H9 (cell line): ENCODE results near the gene ADARB2. TPM values are rescaled to one million over a fixed set of nuclear protein-coding genes. Genes with fewer than 3 reads are reported as not detected.

ENCODE experiments used
- DNase-seq: peaks from one replicate; pipeline ENCODE4 v3.0.0-alpha.2; 2017
- H2AFZ ChIP-seq: one replicate; pipeline ENCODE4 v1.6.1; 2013; ENCODE audit warnings: mild to moderate bottlenecking, low read length, control low read depth, moderate library complexity
- H2AK5ac ChIP-seq: 2 replicates; pipeline ENCODE4 v1.6.1; 2013; ENCODE audit warnings: low read length, control low read depth, mixed read lengths; ENCODE audit not compliant: insufficient read length
- H2BK120ac ChIP-seq: one replicate; pipeline ENCODE4 v1.6.1; 2013; ENCODE audit warnings: low read depth, mild to moderate bottlenecking, low read length, control low read depth, inconsistent platforms; ENCODE audit not compliant: poor library complexity, severe bottlenecking
- H2BK12ac ChIP-seq: 2 replicates; pipeline ENCODE4 v1.6.1; 2013; ENCODE audit warnings: low read length, control low read depth, mixed read lengths, low read depth; ENCODE audit not compliant: insufficient read length
- H2BK15ac ChIP-seq: 2 replicates; pipeline ENCODE4 v1.6.1; 2013; ENCODE audit warnings: low read depth, low read length, control low read depth
- H2BK20ac ChIP-seq: one replicate; pipeline ENCODE4 v1.6.1; 2013; ENCODE audit warnings: low read depth, mild to moderate bottlenecking, low read length, control low read depth, inconsistent platforms; ENCODE audit not compliant: poor library complexity, severe bottlenecking
- H2BK5ac ChIP-seq: 2 replicates; pipeline ENCODE4 v1.6.1; 2013; ENCODE audit warnings: low read length, control low read depth, mixed read lengths; ENCODE audit not compliant: insufficient read length
- H3K14ac ChIP-seq: 2 replicates; pipeline ENCODE4 v1.6.1; 2013; ENCODE audit warnings: low read length, control low read depth; ENCODE audit not compliant: insufficient read depth
- H3K18ac ChIP-seq: 2 replicates; pipeline ENCODE4 v1.6.1; 2013; ENCODE audit warnings: low read depth, mild to moderate bottlenecking, mixed read lengths, low read length, control low read depth; ENCODE audit not compliant: insufficient read length
- H3K23ac ChIP-seq: 2 replicates; pipeline ENCODE4 v1.6.1; 2013; ENCODE audit warnings: low read length, control low read depth, mixed read lengths, low read depth; ENCODE audit not compliant: insufficient read length
- H3K23me2 ChIP-seq: 2 replicates; pipeline ENCODE4 v1.6.1; 2013; ENCODE audit warnings: low read depth, mild to moderate bottlenecking, mixed read lengths, low read length, control low read depth; ENCODE audit not compliant: insufficient read length, poor library complexity, severe bottlenecking
- H3K27ac ChIP-seq: 2 replicates; pipeline ENCODE4 v1.5.1; 2013; ENCODE audit warnings: low read length, control low read depth, mixed read lengths, low read depth; ENCODE audit not compliant: insufficient read length
- H3K27me3 ChIP-seq: 2 replicates; pipeline ENCODE4 v1.6.1; 2013; ENCODE audit warnings: low read length, control low read depth, inconsistent platforms; ENCODE audit not compliant: insufficient read depth
- H3K4ac ChIP-seq: 2 replicates; pipeline ENCODE4 v1.6.1; 2013; ENCODE audit warnings: low read depth, mild to moderate bottlenecking, control low read depth, inconsistent platforms, low read length, moderate library complexity
- H3K4me1 ChIP-seq: 2 replicates; pipeline ENCODE4 v1.6.1; 2013; ENCODE audit warnings: low read length, control low read depth, inconsistent platforms; ENCODE audit not compliant: insufficient read depth
- H3K4me2 ChIP-seq: 2 replicates; pipeline ENCODE4 v1.6.1; 2013; ENCODE audit warnings: low read length, control low read depth, mixed read lengths; ENCODE audit not compliant: insufficient read length, insufficient read depth
- H3K56ac ChIP-seq: 2 replicates; pipeline ENCODE4 v1.6.1; 2013; ENCODE audit warnings: low read depth, mild to moderate bottlenecking, mixed read lengths, low read length, control low read depth; ENCODE audit not compliant: insufficient read length
- H3K79me1 ChIP-seq: 2 replicates; pipeline ENCODE4 v1.6.1; 2013; ENCODE audit warnings: low read depth, mild to moderate bottlenecking, moderate library complexity, low read length, control low read depth, inconsistent platforms; ENCODE audit not compliant: insufficient read depth, poor library complexity, severe bottlenecking
- H3K79me2 ChIP-seq: 2 replicates; pipeline ENCODE4 v1.6.1; 2013; ENCODE audit warnings: low read length, control low read depth, inconsistent platforms; ENCODE audit not compliant: insufficient read depth
- H3K9ac ChIP-seq: 2 replicates; pipeline ENCODE4 v1.6.1; 2013; ENCODE audit warnings: low read length, control low read depth, mixed read lengths; ENCODE audit not compliant: insufficient read length; ENCODE audit errors: extremely low read depth
- H3K9me3 ChIP-seq: one replicate; pipeline ENCODE4 v1.6.1; 2013; ENCODE audit warnings: low read depth, low read length, inconsistent platforms; ENCODE audit not compliant: control insufficient read depth
- H3T11ph ChIP-seq: one replicate; pipeline ENCODE4 v1.6.1; 2013; ENCODE audit warnings: mild to moderate bottlenecking, low read length, control low read depth, inconsistent platforms
- H4K20me1 ChIP-seq: one replicate; pipeline ENCODE4 v1.6.1; 2013; ENCODE audit not compliant: control insufficient read depth, insufficient read length, insufficient read depth
- H4K5ac ChIP-seq: 2 replicates; pipeline ENCODE4 v1.6.1; 2013; ENCODE audit warnings: low read depth, mild to moderate bottlenecking, mixed read lengths, low read length, control low read depth; ENCODE audit not compliant: insufficient read length
- H4K8ac ChIP-seq: replicated peaks from 2 replicates; pipeline ENCODE4 v1.6.1; 2013; ENCODE audit warnings: low read length, control low read depth, mixed read lengths, low read depth; ENCODE audit not compliant: insufficient read length
- H4K91ac ChIP-seq: 2 replicates; pipeline ENCODE4 v1.6.1; 2013; ENCODE audit warnings: low read depth, mild to moderate bottlenecking, moderate library complexity, mixed read lengths, low read length, control low read depth; ENCODE audit not compliant: insufficient read length
- H3K27ac Mint-ChIP-seq, 3 experiments: 2 replicates in 2 of 3; 3 replicates in 1 of 3; pipeline ENCODE4 v1.8.0; 2020 to 2021; ENCODE audit warnings: mixed read lengths in 3 of 3, mild to moderate bottlenecking in 1 of 3, moderate library complexity in 1 of 3
- H3K27me3 Mint-ChIP-seq: 2 replicates; pipeline ENCODE4 v1.8.0; 2021; ENCODE audit warnings: low read depth, mild to moderate bottlenecking, moderate library complexity, mixed read lengths
- H3K36me3 Mint-ChIP-seq, 3 experiments: 2 replicates in 2 of 3; 3 replicates in 1 of 3; pipeline ENCODE4 v1.8.0; 2020 to 2021; ENCODE audit warnings: low read depth in 3 of 3, mixed read lengths in 3 of 3; ENCODE audit not compliant: insufficient read depth in 1 of 3
- H3K4me1 Mint-ChIP-seq, 2 experiments: 2 replicates each; pipeline ENCODE4 v1.8.0; 2020; ENCODE audit warnings: mixed read lengths in 2 of 2
- H3K4me3 Mint-ChIP-seq, 2 experiments: 2 replicates in 1 of 2; 3 replicates in 1 of 2; pipeline ENCODE4 v1.8.0; 2020 to 2021; ENCODE audit warnings: mild to moderate bottlenecking in 2 of 2, mixed read lengths in 2 of 2, moderate library complexity in 1 of 2
- H3K9me3 Mint-ChIP-seq, 2 experiments: 2 replicates in 1 of 2; 3 replicates in 1 of 2; pipeline ENCODE4 v1.8.0; 2020; ENCODE audit warnings: mild to moderate bottlenecking in 2 of 2, mixed read lengths in 2 of 2, moderate library complexity in 1 of 2
- CTCF ChIP-seq: fragments of 200-600 bp; sonication (generic); conservative IDR thresholded peaks from 3 replicates; pipeline ENCODE4 v1.8.0; 2021; ENCODE audit warnings: antibody characterized with exemption, mild to moderate bottlenecking
- WGBS: extraction: QIAGEN DNeasy Blood & Tissue Kit; methylation state at CpG from one replicate; pipeline ENCODE4 v1.1.7; 2013; ENCODE audit warnings: missing lambda C conversion rate, low lambda C conversion rate, mixed read lengths; ENCODE audit not compliant: insufficient read length; ENCODE audit errors: extremely low coverage; 5-methylcytosine and 5-hydroxymethylcytosine counted together
- total RNA-seq: library from RNA; stranded (reverse); gene quantifications from 2 replicates; pipeline ENCODE4 v1.2.1, GENCODE V29; 2021

The ADARB2 gene
- total RNA-seq, 1 experiment from 2014 or later, result 0.87 TPM

DNA sequence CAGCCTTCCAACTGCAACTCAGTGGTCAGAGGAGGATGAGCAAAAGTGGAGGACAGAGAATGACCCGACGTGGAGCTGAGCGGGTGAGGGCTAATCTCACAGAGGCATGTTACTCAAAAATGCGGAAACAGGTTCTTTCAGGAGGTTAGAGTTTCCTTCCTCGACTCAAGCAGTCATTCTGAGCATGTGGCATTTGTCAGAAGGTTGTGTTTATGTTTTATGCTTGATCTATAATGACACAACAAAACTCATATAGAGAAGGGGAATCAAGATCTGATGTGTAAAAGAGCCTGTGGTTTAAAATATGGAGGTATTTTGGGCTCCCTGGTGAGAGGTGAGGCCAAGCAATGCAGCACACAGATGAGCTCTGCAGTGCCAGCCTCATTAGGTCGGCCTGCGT lies 311.4 kb downstream of the ADARB2 start:
- Histone ChIP-seq H3K27ac (no peak overlapping the region), H2BK120ac (no peak overlapping the region), H2BK12ac (no peak overlapping the region), H3K4me1 (no peaks in the 10 kb centered on the region), H2BK20ac (no peak overlapping the region), H2BK5ac (no peak overlapping the region), H2AFZ (no peak overlapping the region), H3K23me2 (no peaks in the 10 kb centered on the region), H3K27me3 (no peaks in the 10 kb centered on the region; the same call in 1 of the 2 replicates), H3K4ac (no peak overlapping the region), H3K18ac (no peak overlapping the region), H3K9me3 (no peaks in the 10 kb centered on the region), H3T11ph (no peak overlapping the region), H4K91ac (no peak overlapping the region), H3K79me2 (no peaks in the 10 kb centered on the region), H3K14ac (no peak overlapping the region), H4K5ac (no peak overlapping the region), H3K56ac (no peak overlapping the region), H3K23ac (no peak overlapping the region), H3K79me1 (no peaks in the 10 kb centered on the region), H4K8ac (peak overlapping the region; percentile 35), H2AK5ac (no peak overlapping the region), H3K4me2 (no peak overlapping the region), H2BK15ac (no peak overlapping the region), H4K20me1 (no peaks in the 10 kb centered on the region), H3K9ac (no peak overlapping the region)
- TF ChIP-seq CTCF, result no peak
- no peak for DNase-seq
- Mint-ChIP-seq H3K27ac (no peak overlapping the region), H3K4me1 (peaks cover 9% of the 10 kb centered on the region in 2 experiments), H3K36me3 (peaks cover 0 to 10% (median 2%) of the 10 kb centered on the region in 3 experiments; a peak in 4 of 7 replicates), H3K9me3 (peaks cover 7 to 10% of the 10 kb centered on the region in 2 experiments; a peak in 4 of 5 replicates), H3K27me3 (peaks cover 10% of the 10 kb centered on the region), H3K4me3 (no peak overlapping the region)
- no CpG with 5 or more reads among the region's 7 CpGs for WGBS
